Astrocyte (in vitro differentiated cells and primary cell): ENCODE results near the gene IQCM.

ENCODE experiments used
- EZH2 ChIP-seq: IDR thresholded peaks from 2 replicates; pipeline ENCODE4 v1.6.1; 2012; ENCODE audit warnings: mild to moderate bottlenecking, low read length, inconsistent platforms; ENCODE audit not compliant: insufficient read depth
- TF ChIP-seq, protein P1 (sequence below): IDR thresholded peaks from 2 replicates; pipeline ENCODE4 v1.5.1; 2011; ENCODE audit warnings: low read depth, mild to moderate bottlenecking, inconsistent platforms, low read length, moderate library complexity; ENCODE audit not compliant: insufficient read depth

DNA sequence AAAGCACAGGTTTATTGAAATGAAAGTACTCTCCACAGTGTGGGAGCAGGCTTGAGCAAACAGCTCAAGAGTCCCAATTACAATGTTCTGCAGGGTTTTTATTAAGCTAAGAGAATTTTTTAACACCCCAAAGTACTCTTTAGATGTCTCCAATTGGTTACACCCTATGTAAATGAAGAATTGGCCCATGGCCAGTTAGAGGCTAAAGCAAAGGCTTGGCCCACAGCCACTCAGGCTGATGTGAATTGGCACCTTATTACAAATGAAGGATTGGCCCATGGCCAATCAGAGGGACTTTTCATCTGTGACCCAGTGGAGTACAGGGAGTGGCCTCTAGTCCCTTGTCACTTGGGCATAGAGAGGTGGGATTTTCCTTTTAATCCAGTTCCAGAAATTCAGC is 30.1 kb upstream of the IQCM start:
- TF ChIP-seq, protein P1, sequence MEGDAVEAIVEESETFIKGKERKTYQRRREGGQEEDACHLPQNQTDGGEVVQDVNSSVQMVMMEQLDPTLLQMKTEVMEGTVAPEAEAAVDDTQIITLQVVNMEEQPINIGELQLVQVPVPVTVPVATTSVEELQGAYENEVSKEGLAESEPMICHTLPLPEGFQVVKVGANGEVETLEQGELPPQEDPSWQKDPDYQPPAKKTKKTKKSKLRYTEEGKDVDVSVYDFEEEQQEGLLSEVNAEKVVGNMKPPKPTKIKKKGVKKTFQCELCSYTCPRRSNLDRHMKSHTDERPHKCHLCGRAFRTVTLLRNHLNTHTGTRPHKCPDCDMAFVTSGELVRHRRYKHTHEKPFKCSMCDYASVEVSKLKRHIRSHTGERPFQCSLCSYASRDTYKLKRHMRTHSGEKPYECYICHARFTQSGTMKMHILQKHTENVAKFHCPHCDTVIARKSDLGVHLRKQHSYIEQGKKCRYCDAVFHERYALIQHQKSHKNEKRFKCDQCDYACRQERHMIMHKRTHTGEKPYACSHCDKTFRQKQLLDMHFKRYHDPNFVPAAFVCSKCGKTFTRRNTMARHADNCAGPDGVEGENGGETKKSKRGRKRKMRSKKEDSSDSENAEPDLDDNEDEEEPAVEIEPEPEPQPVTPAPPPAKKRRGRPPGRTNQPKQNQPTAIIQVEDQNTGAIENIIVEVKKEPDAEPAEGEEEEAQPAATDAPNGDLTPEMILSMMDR = no peak
- TF ChIP-seq EZH2 = no peak
